Testis (tissue), 3 donors: Measurements from ENCODE around the gene TFB1M. TPM values are rescaled to one million over a fixed set of nuclear protein-coding genes. Genes with fewer than 3 reads are reported as not detected.
"Not testable (repeated sequence)": the region's sequence is repeated elsewhere in the genome, so short reads cannot be mapped to it uniquely, and the experiment has no call there.

Source experiments
- DNase-seq: peaks from one replicate; pipeline ENCODE4 v3.0.0-alpha.2; 2019
- H3K27ac ChIP-seq, 2 donors: fragments of 200-600 bp; sonication (generic); one replicate each; pipeline ENCODE4 v1.5.1; 2019
- H3K27me3 ChIP-seq: fragments of 200-600 bp; sonication (generic); one replicate; pipeline ENCODE4 v1.5.1; 2019
- H3K36me3 ChIP-seq: fragments of 200-600 bp; sonication (generic); one replicate; pipeline ENCODE4 v1.5.1; 2017; ENCODE audit warnings: low read depth; ENCODE audit errors: missing control alignments
- H3K4me1 ChIP-seq: fragments of 200-600 bp; sonication (generic); one replicate; pipeline ENCODE4 v1.5.1; 2019
- H3K4me3 ChIP-seq, 2 donors: fragments of 200-600 bp; sonication (generic); one replicate each; pipeline ENCODE4 v1.5.1; 2017 to 2019
- H3K9me3 ChIP-seq: fragments of 200-600 bp; sonication (generic); one replicate; pipeline ENCODE4 v1.5.1; 2017
- CTCF ChIP-seq, 3 experiments: fragments of 450-650 bp in 2 of 3; fragments of 200-600 bp in 1 of 3; sonication (generic) in 1 of 3; IDR thresholded peaks; one replicate each; pipeline ENCODE4 v1.5.1; 2016 to 2019; ENCODE audit warnings: antibody characterized with exemption in 3 of 3, mild to moderate bottlenecking in 2 of 3, moderate library complexity in 1 of 3
- POLR2A ChIP-seq: fragments of 450-650 bp; IDR thresholded peaks from one replicate; pipeline ENCODE4 v1.6.1; 2017; ENCODE audit warnings: antibody characterized with exemption, mild to moderate bottlenecking, moderate library complexity
- WGBS, 2 donors: methylation state at CpG; one replicate each; pipeline ENCODE4 v1.1.5; 2018; 5-methylcytosine and 5-hydroxymethylcytosine counted together
- intact Hi-C: fragments of 100-400 bp; cut with DNase I; formaldehyde crosslinking; loops from one replicate; pipeline ENCODE4 v1.15.1; 2023; ENCODE audit warnings: low total_unique reads
- polyA plus RNA-seq: library from polyadenylated mRNA; stranded (reverse); fragments of 350-450 nt; fragmentation: Illumina TruSeq; extraction: RNeasy Lipid Tissue Mini Kit (QIAGEN cat#74804); gene quantifications from one replicate; pipeline ENCODE4 v1.2.3, GENCODE V29; 2014; ENCODE audit warnings: low read depth, low replicate concordance; ENCODE audit not compliant: insufficient read depth
- total RNA-seq, 2 donors: library from RNA; depleted of rRNA; stranded (reverse); fragments of >200 nt; gene quantifications; one replicate each; pipeline ENCODE4 v1.2.3, GENCODE V29; 2016

TFB1M gene
- total and polyA plus RNA-seq, 3 donors from 2014 or later, result 32.2 to 47.1 (median 36.1) TPM

- no peak for DNase-seq
- H3K9me3 ChIP-seq, result no peaks in the 10 kb centered on the region
- TF ChIP-seq CTCF (IDR thresholded peaks at IDR 0.05), result no peak
- H3K27me3 ChIP-seq, result no peaks in the 10 kb centered on the region
- intact Hi-C loops, result no loop called here
- H3K4me1 ChIP-seq, result no peaks in the 10 kb centered on the region
- no peaks in the 10 kb centered on the region for H3K36me3 ChIP-seq
- WGBS, 2 donors, result 88 to 93% methylated on average over 4 of the region's 4 CpGs
- H3K27ac ChIP-seq, result no peak overlapping the region
- no peak overlapping the region for H3K4me3 ChIP-seq
Measured at GRCh38 chr6:155222506-155222905, 91.8 kb downstream of the TFB1M start.

DNA sequence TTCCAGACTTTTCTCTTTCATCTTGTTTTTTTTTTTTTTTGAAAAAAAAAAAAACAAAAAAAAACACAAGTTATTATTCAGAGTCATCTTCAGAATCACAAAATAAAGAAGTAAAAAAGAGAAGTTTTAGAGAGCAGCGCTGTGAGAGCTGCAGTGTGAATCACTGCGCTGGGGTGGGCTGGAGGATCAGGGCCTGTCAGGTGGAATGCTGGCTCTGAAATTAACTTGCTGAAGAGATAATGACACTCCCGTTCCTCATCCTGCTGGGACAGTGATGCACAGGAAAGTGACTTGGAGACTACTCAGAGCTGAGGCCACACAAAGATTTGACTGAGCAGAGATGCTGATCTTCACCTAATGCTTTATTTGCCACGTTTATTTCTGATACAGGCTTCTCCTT, 93.2 kb downstream of the TFB1M start:
- H3K4me1 ChIP-seq, result no peaks in the 10 kb centered on the region
- intact Hi-C loops, result no loop called here
- no peak overlapping the region for H3K27ac ChIP-seq

GRCh38 chr6:155219858-155220301, 94.4 kb downstream of the TFB1M start:
- no peak for TF ChIP-seq CTCF (IDR thresholded peaks at IDR 0.05)
- TF ChIP-seq POLR2A, result no peak
- intact Hi-C loops, result no loop called here
- no peak for DNase-seq
- 88 to 94% methylated on average over 5 of the region's 5 CpGs for WGBS, 2 donors
- Histone ChIP-seq H3K36me3 (no peaks in the 10 kb centered on the region), H3K27ac (no peak overlapping the region), H3K27me3 (no peaks in the 10 kb centered on the region), H3K9me3 (no peaks in the 10 kb centered on the region), H3K4me3 (no peak overlapping the region), H3K4me1 (no peaks in the 10 kb centered on the region)

More for the DNA sequence above, 93.2 kb downstream of the TFB1M start:
- Histone ChIP-seq H3K27me3 (no peaks in the 10 kb centered on the region), H3K9me3 (no peaks in the 10 kb centered on the region), H3K4me3 (no peak overlapping the region), H3K36me3 (no peaks in the 10 kb centered on the region)
- DNase-seq, result no peak
- WGBS, 2 donors, result 80 to 84% methylated on average over 4 of the region's 4 CpGs
- TF ChIP-seq CTCF (IDR thresholded peaks at IDR 0.05), result no peak
- no peak for TF ChIP-seq POLR2A

DNA sequence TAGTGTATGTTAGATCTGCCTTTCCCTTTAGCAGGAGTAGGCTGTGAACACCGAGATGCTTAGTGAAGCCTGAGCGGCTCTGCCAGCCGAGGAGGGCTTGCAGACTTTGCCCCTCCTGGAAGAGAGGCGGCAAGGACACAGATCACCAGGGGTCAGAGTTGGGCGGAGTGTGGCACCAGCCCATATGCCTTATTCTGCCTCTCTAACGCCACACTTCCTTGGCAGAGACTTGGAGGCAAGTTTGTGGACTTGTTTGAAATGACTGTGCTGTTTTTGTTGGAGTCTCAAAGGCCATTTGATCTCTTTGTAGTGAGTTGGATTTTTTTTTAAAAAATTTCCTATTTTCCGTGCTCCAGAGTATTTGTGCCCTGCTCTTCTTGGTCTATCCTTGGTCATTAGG, 95.0 kb downstream of the TFB1M start:
- no peak overlapping the region for H3K4me3 ChIP-seq
- no peak for DNase-seq
- H3K27me3 ChIP-seq, result no peaks in the 10 kb centered on the region
- TF ChIP-seq POLR2A (no peak), CTCF (IDR thresholded peaks at IDR 0.05) (no peak)
- no peaks in the 10 kb centered on the region for H3K4me1 ChIP-seq
- H3K27ac ChIP-seq, result no peak overlapping the region
- no peaks in the 10 kb centered on the region for H3K36me3 ChIP-seq
- 96% methylated on average over 7 of the region's 7 CpGs for WGBS, 2 donors
- no peaks in the 10 kb centered on the region for H3K9me3 ChIP-seq
- intact Hi-C loops, result no loop called here

GRCh38 chr6:155218711-155219110, 95.6 kb downstream of the TFB1M start:
- intact Hi-C loops, H3K27ac ChIP-seq, H3K4me1 ChIP-seq: not testable (repeated sequence)

More at GRCh38 chr6:155218711-155219110, 95.6 kb downstream of the TFB1M start:
- not testable (repeated sequence) for H3K9me3 ChIP-seq, DNase-seq, H3K36me3 ChIP-seq, H3K4me3 ChIP-seq, H3K27me3 ChIP-seq
- 93% methylated on average over 20 of the region's 20 CpGs for WGBS, 2 donors
